Measurements from ENCODE around the gene PXK.

The PXK gene

DNA sequence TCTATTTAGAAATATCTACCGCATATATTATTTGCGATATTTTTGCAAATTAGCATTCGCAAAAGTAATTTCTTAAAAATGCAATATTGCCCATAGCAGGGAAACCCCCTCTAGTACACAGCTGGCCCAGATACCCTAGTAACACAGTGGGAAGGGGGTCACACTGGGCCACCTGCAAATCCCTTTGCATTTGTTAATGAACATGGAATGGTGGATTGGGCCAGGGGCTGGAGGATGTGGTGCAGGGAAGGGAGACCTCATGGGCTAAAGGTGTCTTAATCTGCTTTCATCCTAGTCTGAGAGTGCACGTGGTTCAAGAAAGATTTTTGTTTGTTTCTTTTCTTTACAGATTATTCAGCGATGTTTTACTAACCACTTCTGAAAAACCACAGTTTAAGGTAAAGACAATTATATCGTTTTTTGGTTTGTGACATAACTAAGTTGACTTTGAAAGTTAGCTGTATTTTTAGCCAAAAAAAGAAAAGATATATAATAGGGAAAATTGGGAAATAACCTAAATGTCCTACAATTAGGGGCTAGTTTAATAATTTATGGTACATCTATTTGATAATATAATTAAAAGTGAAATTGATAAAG is 70.9 kb downstream of the PXK start:
- no peak overlapping the region for H3K4me3 ChIP-seq (ENCODE audit: low read depth, low read length)
- TF ChIP-seq, protein P1, sequence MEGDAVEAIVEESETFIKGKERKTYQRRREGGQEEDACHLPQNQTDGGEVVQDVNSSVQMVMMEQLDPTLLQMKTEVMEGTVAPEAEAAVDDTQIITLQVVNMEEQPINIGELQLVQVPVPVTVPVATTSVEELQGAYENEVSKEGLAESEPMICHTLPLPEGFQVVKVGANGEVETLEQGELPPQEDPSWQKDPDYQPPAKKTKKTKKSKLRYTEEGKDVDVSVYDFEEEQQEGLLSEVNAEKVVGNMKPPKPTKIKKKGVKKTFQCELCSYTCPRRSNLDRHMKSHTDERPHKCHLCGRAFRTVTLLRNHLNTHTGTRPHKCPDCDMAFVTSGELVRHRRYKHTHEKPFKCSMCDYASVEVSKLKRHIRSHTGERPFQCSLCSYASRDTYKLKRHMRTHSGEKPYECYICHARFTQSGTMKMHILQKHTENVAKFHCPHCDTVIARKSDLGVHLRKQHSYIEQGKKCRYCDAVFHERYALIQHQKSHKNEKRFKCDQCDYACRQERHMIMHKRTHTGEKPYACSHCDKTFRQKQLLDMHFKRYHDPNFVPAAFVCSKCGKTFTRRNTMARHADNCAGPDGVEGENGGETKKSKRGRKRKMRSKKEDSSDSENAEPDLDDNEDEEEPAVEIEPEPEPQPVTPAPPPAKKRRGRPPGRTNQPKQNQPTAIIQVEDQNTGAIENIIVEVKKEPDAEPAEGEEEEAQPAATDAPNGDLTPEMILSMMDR (IDR thresholded peaks at IDR 0.05; ENCODE audit: low read depth, low read length, missing control alignments) = no peak
- DNase-seq (ENCODE audit: low read depth) = no peak

- no peak for DNase-seq (ENCODE audit: low read depth)
- TF ChIP-seq, protein P1 (IDR thresholded peaks at IDR 0.05; ENCODE audit: low read depth, low read length, missing control alignments) = no peak
- H3K4me3 ChIP-seq (ENCODE audit: low read depth, low read length) = no peak overlapping the region
Measured at GRCh38 chr3:58404396-58404795, 71.7 kb downstream of the PXK start.

DNA sequence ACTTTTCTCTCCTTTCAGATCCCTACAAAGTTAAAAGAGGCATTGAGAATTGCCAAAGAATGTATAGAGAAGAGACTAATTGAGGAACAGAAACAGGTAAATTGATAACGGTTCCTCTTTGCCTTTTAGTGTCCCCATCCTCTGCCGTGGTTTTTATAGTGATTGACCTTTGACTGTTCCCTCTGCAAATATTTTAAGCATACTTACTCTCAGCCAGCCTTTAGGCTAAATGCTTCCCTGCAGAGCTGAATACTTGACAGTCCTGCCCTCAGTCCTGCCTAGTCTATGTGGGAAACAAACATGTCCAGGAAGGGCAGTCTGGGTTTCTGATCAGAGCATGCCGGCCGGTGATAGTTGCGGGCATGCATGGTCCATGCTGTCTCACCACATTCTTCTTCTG is 76.2 kb downstream of the PXK start:
- TF ChIP-seq, protein P1 (IDR thresholded peaks at IDR 0.05; ENCODE audit: low read depth, low read length, missing control alignments) = no peak
- H3K4me3 ChIP-seq (ENCODE audit: low read depth, low read length) = no peak overlapping the region
- DNase-seq (ENCODE audit: low read depth) = no peak

GRCh38 chr3:58409663-58410062 is 77.0 kb downstream of the PXK start:
- TF ChIP-seq, protein P1 (IDR thresholded peaks at IDR 0.05; ENCODE audit: low read depth, low read length, missing control alignments) = no peak
- DNase-seq (ENCODE audit: low read depth) = no peak
- no peak overlapping the region for H3K4me3 ChIP-seq (ENCODE audit: low read depth, low read length)

- TF ChIP-seq, protein P1 (IDR thresholded peaks at IDR 0.05; ENCODE audit: low read depth, low read length, missing control alignments) = no peak
- no peak overlapping the region for H3K4me3 ChIP-seq (ENCODE audit: low read depth, low read length)
- no peak for DNase-seq (ENCODE audit: low read depth)
Measured at GRCh38 chr3:58411036-58411435, 78.3 kb downstream of the PXK start.

- TF ChIP-seq, protein P1 (IDR thresholded peaks at IDR 0.05; ENCODE audit: low read depth, low read length, missing control alignments) = no peak
- DNase-seq (ENCODE audit: low read depth) = no peak
- H3K4me3 ChIP-seq (ENCODE audit: low read depth, low read length) = no peak overlapping the region
Measured at GRCh38 chr3:58411851-58412830, 79.4 kb downstream of the PXK start.
